ENCODE data around the gene LTV1. TPM values are rescaled to one million over a fixed set of nuclear protein-coding genes. Genes with fewer than 3 reads are reported as not detected.
"Not testable (repeated sequence)": the region's sequence is repeated elsewhere in the genome, so short reads cannot be mapped to it uniquely, and the experiment has no call there.

The LTV1 gene
- total RNA-seq (10 to 100 TPM; 11.0 to 36.3 (median 20.4) TPM), polyA plus RNA-seq (10 to 100 TPM; 17.4 to 21.7 TPM)
- long read RNA-seq, donor 1, transcript LTV1-201 (11 exons, 1,847 nt) = major isoform, 91 of 176 reads
- long read RNA-seq, donor 1, partial matches to known transcripts = 55 of 176 reads
- long read RNA-seq, donor 1, other reads (novel, unspliced or antisense) = 30 of 176 reads
- long read RNA-seq, donor 2, transcript LTV1-201 (11 exons, 1,847 nt) = major isoform, 18 of 29 reads
- long read RNA-seq, donor 2, partial matches to known transcripts = 11 of 29 reads
- long read RNA-seq, donor 2, other reads (novel, unspliced or antisense) = 0 of 29 reads
- long read RNA-seq, donor 3, transcript LTV1-201 (11 exons, 1,847 nt) = major isoform, 28 of 31 reads
- long read RNA-seq, donor 3, partial matches to known transcripts = 1 of 31 reads
- long read RNA-seq, donor 3, other reads (novel, unspliced or antisense) = 2 of 31 reads

GRCh38 chr6:143842902-143843676 lies at the start of gene LTV1:
TSS of gene LTV1 (plus strand) at chr6:143843338. CDS start at chr6:143843478, 140 bp downstream.
- DNase-seq = peak; percentile 95 to 98 (median 97)
- Histone ChIP-seq H3K36me3 (no peaks in the 10 kb centered on the region), H3K4me3 (peak within 1 kb of the TSS; percentile 73), H3K27ac (peak within 1 kb of the TSS; percentile 79 to 92), H3K4me1 (ENCODE audit: insufficient read depth) (peaks cover 1% of the 10 kb centered on the region), H3K27me3 (no peaks in the 10 kb centered on the region), H3K9me3 (no peaks in the 10 kb centered on the region)
- intact Hi-C loops (cut with DNase I) = loop anchor here in 3 of 4 donors (2.0 to 10.0 kb wide), 3 partner anchors 166 to 268 kb away; partner anchors contain the start of genes PHACTR2 (in 3 of the 3) and PLAGL1 (in 1 of the 3)
- 0% methylated on average over 54 to 64 of the region's 64 CpGs for WGBS, 3 donors
- peak; percentile 64 for TF ChIP-seq POLR2A (IDR thresholded peaks at IDR 0.05)
- no peak for TF ChIP-seq EP300 (IDR thresholded peaks at IDR 0.05)

DNA sequence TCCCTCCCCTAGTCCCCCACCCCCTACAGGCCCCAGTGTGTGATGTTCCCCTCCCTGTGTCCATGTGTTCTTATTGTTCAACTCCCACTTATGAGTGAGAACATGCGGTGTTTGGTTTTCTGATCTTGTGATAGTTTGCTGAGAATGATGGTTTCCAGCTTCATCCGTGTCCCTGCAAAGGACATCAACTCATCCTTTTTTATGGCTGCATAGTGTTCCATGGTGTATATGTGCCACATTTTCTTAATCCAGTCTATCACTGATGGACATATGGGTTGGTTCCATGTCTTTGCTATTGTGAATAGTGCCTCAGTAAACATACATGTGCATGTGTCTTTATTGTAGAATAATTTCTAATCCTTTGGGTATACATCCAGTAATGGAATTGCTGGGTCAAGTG lies 46.6 kb upstream of the LTV1 start:
- H3K4me3 ChIP-seq; intact Hi-C loops (cut with DNase I): not testable (repeated sequence)

GRCh38 chr6:143798487-143798886 lies 44.7 kb upstream of the LTV1 start:
- H3K4me3 ChIP-seq; intact Hi-C loops (cut with DNase I); H3K4me1 ChIP-seq (ENCODE audit: insufficient read depth); H3K27ac ChIP-seq; H3K36me3 ChIP-seq; DNase-seq; H3K9me3 ChIP-seq; H3K27me3 ChIP-seq: not testable (repeated sequence)
- 93 to 97% (median 96%) methylated on average over 3 of the region's 3 CpGs for WGBS, 3 donors

More for the DNA sequence above, 46.6 kb upstream of the LTV1 start:
- not testable (repeated sequence) for H3K4me1 ChIP-seq (ENCODE audit: insufficient read depth); DNase-seq; H3K27ac ChIP-seq; H3K27me3 ChIP-seq; H3K36me3 ChIP-seq; H3K9me3 ChIP-seq
- 94 to 100% (median 100%) methylated on average over 2 of the region's 2 CpGs for WGBS, 3 donors

DNA sequence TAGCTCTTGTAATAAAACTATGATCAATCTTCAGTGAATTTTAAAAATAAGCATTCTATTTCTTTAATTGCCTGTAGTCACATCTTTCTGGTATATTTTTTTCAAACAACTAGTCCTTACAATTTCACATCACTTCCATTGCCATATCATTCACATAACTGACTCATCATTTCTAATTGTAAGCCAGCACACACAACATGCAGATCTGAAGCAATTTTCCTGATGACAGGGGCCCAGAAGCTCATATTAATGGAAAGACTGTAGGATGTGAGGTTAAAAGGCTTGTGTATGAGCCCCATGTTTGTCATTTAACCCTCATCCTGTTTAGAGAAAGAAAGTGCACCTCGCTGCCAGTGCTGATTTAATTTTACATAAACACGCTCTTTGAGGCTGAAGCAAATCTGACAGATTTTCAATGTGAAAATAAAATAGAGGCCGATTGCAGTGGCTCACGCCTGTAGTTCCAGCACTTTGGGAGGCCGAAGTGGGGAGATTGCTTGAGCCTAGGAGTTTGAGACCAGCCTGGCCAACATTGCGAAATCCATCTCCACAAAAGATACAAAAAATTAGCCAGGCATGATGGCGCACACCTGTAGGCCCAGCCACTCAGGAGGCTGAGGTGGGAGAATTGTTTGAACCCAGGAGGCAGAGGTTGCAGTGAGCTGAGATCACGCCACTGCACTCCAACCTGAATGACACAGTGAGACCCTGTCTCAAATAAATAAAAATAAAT lies 40.1 kb upstream of the LTV1 start:
- Histone ChIP-seq H3K4me1 (ENCODE audit: insufficient read depth) (no peaks in the 10 kb centered on the region), H3K27ac (no peak overlapping the region), H3K27me3 (no peaks in the 10 kb centered on the region), H3K36me3 (no peaks in the 10 kb centered on the region), H3K4me3 (no peak overlapping the region), H3K9me3 (no peaks in the 10 kb centered on the region)
- intact Hi-C loops (cut with DNase I) = no loop called here
- WGBS, 3 donors = 96 to 97% (median 97%) methylated on average over 8 of the region's 8 CpGs
- no peak for DNase-seq
- TF ChIP-seq POLR2A (IDR thresholded peaks at IDR 0.05) (no peak), EP300 (IDR thresholded peaks at IDR 0.05) (no peak), CTCF (IDR thresholded peaks at IDR 0.05) (no peak)

DNA sequence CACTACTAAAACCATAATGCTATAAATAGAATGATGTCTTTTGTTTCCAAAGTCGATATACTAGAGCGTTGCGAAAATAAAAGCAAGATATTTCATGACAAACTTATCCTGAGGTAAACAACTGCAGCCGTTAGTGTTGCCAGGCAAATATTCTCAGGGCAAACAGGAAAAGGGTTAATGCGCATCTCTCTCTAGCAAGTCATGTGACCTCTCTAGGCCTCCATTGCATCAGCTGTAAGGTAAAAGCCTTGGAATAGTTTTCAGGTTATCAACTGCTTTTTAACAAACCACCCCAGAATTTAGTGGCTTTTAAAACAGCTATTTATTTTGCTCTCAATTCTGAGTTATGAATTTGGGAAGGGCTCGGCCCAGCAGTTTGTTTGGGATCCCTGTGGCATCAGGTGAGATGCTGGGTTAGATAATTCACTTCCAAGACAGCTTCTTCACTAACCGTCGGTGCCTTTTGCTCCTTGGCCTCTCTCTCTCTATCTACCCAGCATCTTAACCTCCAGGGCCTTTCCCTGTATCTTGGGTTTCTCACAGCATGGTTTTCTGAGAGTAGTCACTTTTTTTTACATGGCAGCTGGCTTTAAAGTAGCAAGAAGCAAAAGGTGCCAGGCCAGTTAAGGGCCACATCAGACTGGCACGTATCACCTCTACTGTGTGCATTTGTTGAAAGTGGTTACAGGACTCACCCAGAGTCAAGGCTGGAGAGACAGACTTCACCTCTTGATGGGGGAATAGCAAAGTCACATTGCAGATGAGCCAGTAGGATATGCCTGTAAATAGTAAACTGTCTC lies 39.2 kb upstream of the LTV1 start:
- H3K9me3 ChIP-seq = no peaks in the 10 kb centered on the region
- DNase-seq = no peak
- H3K4me1 ChIP-seq (ENCODE audit: insufficient read depth) = no peaks in the 10 kb centered on the region
- no peak overlapping the region for H3K27ac ChIP-seq
- no peaks in the 10 kb centered on the region for H3K36me3 ChIP-seq
- H3K4me3 ChIP-seq = no peak overlapping the region
- intact Hi-C loops (cut with DNase I) = no loop called here
- no peaks in the 10 kb centered on the region for H3K27me3 ChIP-seq
- 79 to 87% (median 79%) methylated on average over 9 of the region's 9 CpGs for whole genome bisulfite sequencing, 3 donors
- no peak for TF ChIP-seq EP300 (IDR thresholded peaks at IDR 0.05)

Data from ovary (tissue), 10 donors.